ENCODE data around the gene MEGF9.
A peak's percentile ranks its signal among the peaks of the same experiment; 100 is the strongest.

MEGF9 gene

DNA sequence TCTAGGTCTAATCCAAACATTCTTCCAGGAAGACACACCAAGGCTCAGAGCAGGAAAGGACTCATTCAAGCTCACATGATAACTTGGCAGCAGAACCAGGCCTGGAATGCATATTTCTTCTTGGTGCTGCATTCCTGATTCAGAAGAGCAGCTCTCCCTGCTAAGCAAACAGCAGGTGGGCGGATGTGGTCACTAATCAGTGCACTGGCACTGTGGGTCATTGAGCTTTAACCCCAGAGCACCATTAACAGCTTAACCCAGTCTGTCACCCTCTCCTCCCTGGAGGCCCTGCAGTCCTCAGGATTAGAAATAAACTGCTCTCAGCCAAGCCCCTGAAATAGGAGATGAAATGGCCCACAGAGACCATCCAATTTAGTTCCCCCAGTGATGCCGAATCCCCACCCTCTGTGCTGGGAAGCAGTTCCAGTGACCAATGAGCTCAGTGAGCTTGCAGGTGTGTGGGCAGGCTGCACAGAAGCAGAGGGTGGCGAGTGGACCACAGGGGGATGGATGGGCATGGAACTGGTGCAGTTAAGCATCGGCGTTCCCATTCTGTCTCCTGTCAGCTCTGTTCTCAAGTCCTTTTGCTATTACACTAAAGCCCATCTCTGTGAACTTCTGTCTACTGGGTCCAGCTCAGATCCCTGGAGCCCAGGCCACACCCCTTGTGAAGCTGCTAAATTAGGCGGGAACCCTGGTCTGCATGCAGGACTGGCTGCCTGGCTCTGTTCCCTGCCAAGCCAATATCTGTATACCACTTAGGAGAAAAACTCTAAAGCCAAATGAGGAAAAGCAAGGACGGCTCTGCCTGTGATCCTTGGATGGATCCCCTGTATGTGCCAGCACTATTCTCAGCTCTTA lies 16.6 kb upstream of the MEGF9 start:
- no peak for DNase-seq

DNA sequence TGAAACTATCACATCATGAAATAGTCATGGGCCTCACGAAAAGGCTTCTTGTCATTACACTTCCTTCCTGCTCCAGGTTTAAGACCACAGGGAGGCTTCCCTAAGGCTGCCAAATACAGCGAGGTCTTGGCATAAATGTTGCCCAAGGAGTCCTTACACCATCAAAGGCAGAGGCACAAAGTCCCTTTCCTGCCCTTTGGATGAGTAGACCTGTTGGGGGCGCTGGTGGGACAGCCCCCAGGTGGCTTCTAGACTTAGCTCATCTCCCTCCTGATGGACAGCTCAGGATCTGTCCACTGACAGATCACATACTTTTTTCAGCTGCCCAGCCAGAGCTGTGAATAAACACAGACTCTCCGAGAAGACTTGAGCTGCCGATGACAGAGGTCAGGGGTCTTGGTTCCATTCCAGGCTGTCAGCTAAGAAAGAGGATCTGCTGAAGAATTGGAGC lies 15.5 kb upstream of the MEGF9 start:
- DNase-seq, result no peak

DNA sequence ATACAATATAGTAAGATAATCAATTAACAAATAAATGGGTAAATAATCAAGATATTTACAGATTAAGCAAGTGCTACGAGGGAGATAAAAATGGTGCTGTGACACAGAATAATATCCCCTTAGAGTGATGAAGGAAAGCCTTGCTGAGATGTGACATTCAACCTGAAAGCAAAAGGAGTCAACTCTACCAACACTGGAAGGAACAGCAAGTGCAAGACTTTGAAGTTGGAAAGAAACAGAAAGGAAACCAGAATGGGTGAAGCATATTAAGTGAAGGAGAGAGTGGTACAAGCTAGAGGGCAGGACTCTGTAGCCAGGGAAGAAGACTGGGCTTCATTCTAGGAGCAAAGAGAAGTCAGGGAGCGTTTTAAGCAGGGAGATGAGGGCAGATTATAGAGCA lies 12.2 kb upstream of the MEGF9 start:
- no peak for DNase-seq

DNA sequence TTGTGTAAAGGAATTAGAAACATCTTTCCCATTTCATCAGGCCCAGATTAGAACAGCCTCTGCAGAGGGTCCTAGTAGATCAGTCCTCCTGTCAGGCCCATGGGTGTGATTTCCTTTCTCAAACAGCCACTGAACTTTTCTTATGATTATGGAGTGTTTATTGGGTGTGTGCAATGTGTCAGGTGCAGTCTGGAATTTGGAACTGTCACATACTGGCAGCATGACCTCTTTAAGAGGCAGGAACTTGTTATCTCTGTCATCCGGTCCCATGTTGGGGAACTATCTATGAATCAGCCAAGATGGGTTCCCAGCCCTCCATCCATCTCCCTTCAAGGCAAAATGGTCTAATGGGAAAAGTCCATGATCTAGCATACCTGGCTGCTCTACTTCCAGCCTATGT lies 11.6 kb upstream of the MEGF9 start:
- no peak for DNase-seq

DNA sequence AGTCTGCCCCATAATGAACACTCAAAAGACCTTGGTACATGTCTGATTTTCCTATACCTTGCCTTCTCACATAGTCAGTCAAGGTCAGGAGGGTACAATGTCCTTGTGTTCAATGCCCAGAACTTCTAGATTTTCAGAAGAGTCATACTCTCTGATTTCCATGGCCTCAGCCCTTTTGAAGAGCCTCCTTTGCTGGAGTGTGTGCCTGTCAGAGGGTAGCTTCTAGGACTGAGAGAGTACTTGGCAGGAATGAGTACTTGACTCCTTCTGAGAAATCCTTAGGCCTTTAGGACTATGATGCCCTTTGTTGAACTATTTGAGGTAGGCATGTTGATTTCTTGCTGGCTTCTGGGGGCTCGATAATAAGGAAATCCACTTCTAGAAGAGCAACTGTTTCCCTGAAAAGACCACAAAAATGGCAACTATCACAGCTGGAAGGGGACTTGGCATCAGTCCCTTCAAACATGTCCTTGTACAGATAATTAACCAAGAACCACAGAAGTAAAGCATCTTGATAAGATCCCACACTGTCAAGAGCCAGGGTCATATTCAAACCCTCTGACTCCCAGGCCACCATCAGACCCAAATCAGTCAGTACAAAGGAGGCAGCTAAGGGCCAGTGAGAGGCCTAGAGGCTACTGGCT lies 10.6 kb upstream of the MEGF9 start:
- DNase-seq, result no peak

DNA sequence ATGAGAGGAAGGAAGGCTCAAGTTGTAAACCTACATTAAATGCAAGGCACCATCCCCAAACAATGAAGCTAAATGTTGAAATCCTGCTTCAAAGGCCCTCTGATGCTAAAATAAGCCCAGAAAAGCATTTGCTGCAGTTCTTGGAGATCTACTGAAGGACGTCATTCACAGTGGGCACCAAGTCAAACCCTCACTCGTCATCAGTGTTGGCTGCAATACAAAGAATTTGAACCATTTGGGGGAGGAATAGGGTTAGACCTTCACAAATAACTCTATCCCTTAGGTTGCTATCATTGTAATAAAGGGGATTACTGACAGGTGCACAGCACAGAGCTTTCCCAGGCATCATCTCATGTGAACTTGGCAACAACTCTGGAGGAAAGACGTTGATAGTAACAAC lies 9.3 kb upstream of the MEGF9 start:
- DNase-seq, result no peak

DNA sequence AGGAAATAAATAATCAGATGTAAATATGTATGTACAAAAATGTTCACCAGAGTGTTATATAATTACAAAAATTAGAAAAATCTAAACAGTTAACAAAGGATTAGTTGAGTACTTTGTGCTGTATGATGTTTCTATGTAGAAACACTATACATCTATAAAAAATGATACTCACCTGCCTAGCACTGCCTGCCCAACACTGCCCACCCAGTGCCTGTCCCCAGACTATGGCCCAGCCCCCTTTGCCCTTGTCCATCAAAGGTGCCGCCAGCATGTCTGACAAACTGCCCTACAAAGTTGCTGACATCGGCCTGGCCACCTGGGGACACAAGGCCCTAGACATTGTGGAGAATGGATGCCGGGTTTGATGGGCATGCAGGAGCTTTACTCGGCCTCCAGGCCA lies 6.1 kb upstream of the MEGF9 start:
- no peak for DNase-seq

DNA sequence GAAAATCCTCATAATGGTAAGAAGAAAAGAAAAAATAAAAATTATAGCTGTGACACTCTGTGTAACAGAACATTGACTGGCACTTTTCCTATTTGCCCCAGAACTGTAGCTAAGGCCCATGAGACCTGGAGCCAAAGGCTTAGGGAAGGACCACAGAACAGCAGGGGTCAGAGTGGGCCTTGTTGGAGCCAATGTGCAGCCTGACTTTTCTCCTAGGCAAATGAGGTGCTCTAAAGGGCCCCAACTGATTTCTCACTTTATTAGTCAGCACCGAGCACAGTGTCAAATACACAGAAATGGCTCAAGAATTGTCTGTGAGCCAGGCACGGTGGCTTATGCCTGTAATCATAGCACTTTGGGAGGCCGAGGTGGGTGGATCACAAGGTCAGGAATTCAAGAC lies 4.0 kb upstream of the MEGF9 start:
- no peak for DNase-seq

DNA sequence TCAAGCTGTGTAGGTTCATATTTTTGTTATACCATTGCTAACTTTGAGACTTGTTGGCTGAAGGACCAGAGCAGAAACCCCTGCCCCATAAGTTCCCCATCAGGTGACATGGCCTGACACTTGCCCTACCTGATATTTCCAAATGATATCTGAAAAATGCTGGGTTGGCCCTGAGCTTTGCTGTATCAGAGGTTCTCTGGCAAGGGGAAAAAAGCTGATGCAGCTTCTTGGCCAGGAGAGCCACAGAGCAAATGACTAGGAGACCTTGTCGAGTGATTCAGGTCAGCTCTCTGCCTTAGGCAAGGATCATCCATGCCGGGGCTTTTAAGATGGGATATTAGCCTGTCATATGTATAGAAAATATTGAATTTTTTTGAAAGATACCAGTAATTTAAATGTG lies 2.9 kb upstream of the MEGF9 start:
- no peak for DNase-seq

DNA sequence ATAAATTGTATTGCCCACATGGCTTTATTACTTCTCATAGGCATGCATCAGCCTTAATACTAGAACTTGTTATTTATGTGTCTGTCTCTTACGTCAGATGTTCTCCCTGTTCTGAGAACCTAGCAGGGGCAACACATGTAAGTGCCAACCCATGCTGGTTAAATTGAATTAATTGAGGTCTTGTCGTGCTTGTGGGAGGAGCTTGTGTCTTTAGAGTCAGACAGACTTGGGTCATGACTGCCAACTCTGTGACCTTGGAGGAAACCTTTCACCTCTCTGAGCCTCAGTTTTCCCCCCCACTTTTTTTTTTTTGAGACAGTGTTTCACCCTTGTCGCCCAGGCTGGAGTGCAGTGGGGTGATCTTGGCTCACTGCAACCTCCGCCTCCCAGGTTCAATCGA lies 2.2 kb upstream of the MEGF9 start:
- no peak for DNase-seq

DNA sequence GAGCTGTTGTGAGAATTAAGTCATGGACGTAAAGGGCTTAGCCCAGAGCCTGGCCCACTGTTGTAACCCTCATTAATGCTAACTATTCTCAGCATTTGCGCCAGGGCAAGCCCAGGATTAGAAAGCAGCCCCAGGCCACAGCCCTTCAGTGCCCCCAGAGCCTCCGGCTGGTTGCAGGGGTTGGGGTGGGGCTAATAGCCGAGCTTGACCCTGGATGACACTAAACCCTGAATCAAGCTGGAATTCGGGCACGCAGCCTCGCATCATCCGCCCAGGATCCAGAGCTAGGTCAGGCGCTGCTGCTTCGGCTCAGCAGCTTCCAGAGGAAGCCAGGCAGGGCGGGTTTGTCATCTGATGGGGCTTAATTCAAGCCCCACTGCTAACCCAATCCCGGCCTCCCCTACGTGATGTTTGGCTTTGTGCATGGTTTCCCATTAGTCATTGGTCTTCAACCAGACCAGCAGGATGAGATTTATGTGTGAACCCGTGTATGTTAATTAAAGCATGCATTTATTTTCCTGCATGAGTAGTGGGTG lies 1.2 kb upstream of the MEGF9 start:
- no peak for DNase-seq

DNA sequence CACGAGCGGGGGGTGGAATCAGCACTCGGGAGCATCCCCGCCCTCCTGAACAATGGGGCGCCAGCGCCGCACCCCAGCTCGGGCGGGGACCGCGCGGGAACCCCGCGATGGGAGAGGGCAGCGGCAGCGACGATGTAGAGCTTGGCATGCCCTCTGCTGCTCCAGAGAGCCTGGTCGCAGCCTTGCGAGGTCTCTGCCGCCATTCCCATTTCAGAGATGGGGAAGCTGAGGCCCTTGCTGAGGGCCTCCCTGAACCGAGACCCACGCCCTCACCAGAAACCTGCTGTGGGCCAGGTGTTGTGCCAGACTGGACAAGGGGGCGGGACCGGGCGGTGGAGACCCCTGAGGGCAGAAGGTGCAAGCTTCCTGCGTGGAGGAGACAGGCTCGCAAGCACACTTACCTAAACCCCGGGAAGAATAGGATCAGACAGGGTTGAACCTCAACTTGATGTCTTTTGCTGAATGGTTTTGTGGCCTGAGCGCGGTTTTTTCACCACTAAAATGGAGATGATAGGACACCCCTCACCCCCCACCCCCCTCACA lies 647 bp upstream of the MEGF9 start:
- DNase-seq, result no peak

DNA sequence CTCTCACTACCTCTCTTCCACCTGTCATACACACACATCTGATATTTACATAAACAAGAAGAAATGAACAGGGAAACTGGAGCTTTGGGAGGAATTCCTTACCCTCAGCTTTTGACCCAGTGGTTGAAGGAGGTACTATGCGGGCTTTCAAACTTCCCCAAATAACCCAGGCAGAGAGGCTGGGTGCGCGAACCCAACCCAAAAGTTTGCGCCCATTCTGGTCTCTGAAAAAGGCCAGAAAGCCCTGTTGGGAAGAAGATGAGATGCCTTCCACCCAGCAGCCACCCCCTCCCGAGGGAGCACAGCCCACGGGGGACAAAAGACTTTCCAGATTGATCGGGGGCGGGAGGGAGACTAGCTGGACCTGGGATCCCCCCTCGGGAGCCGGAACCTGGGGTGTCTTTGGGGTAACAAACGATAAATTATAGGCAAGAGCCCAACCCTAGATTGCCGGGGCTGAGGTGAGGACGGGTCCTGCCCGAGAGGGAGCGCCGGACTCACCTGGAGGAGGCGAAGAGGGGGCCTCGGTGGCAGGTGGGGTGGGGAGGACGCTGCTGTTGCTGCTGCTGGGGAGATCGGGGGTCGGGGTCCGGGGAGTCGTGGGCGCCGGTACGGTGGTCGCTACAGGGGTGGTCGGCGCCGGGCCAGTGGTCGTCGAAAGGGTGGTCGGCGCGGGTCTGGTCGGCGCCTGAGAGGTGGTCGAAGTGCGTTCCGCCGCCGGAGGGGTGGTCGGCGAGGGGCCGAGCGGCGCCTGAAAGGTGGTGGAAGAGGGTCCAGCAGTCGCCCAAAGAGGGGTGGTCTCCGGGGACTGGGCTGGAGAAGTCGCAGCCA lies 798 bp downstream of the MEGF9 start:
- DNase-seq, result peak; percentile 36

DNA sequence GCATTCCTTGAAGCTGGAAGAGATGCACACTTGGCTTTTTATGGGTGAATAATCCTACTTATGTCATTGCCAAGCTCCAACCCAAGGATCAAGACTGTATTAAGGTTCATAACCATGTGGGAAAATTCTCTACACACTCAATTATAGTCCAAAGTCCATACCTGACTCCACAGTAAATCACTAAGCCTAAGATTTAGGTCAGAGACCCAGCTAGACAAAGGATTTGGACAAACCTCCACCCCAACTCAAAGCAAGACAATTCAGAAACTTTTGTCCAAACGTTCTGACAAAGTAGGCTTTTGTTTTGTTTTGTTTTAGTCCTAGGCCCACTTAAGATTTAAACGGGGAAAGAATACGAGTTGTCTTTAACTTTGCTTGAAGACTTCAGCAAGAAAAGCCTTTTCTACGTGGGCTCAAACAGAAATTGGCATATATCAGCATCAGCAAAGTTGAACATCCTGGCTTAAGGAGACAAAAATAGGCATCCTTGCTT lies 1.7 kb downstream of the MEGF9 start:
- DNase-seq, result no peak

DNA sequence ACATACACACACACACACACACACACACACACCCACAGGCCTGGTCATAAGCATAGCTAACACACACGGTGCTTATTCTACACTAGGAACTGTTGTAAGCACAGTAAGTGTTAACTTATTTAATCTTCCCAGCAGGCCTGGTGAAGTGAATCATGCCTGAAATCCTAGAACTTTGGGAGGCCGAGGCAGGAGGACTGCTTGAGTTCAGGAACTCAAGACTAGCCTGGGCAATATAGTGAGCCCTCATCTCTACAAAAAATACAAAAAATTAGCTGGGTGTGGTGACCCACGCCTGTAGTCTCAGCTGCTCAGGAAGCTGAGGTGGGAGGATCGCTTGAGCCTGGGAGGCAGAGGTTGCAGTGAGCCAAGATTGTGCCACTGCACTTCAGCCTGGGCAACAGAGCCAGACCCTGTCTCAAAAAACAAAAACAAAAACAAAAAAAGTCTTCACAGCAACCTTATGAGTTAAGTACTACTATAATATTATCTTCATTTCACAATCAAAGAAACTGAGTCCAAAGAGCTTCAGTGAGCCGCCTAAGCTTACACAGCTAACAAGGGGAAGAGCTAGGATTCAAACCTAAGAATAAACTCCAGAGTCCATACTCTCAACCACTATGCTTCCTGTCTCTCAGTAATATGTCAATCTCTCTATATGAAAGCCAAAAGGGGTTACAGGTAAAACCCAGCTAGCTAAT lies 2.3 kb downstream of the MEGF9 start:
- no peak for DNase-seq

DNA sequence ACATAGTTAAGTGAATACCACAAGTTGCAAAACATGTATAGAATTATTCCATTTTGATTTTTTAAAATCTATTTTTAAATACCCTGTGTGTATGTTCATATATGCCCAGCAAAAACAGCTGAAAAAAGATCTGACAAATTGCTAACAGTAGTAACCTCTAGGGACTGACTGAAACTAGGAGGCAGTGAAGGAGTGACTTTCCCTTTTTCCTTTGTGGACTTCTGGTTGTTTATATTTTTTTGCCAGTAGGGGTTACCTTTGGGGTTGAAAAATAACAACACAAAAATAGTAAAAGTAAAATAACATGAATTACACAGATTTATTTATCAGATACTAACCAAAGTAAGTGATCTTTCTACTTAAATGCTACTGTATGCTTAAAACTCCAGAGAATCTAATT lies 2.9 kb downstream of the MEGF9 start:
- no peak for DNase-seq

DNA sequence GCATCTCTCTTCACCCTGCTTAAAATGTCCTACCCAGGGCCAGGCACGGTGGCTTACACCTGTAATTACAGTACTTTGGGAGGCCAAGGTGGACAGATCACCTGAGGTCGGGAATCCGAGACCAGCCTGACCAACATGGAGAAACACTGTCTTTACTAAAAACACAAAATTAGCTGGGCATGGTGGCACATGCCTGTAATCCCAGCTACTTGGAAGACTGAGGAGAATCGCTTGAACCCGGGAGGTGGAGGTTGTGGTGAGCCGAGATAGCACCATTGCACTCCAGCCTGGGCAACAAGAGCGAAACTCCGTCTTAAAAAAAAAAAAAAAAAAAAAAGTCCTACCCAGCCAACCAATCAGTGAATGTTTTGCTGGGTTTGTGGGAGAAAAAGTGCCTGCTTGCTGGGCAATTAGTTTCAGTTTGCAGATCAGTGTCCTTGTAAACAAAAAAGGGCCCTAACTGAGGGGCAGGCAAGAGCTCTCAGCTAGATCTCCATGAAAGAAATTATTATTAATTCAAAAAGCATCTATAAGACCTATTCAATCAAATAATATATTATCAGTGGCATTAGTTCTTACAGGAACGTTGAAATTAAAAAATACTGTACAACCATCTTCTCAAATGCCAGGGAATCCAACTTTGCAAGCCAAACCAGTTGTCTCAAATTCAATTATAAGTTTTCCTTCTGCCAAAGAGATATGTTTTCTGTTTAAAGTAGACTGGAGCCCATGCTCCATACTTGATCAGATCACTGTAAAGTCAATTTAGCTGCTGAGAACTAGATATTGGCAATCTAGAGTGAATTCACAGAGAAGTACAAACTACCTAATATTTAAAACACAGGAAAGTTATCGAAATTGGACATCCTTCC lies 3.9 kb downstream of the MEGF9 start:
- no peak for DNase-seq

DNA sequence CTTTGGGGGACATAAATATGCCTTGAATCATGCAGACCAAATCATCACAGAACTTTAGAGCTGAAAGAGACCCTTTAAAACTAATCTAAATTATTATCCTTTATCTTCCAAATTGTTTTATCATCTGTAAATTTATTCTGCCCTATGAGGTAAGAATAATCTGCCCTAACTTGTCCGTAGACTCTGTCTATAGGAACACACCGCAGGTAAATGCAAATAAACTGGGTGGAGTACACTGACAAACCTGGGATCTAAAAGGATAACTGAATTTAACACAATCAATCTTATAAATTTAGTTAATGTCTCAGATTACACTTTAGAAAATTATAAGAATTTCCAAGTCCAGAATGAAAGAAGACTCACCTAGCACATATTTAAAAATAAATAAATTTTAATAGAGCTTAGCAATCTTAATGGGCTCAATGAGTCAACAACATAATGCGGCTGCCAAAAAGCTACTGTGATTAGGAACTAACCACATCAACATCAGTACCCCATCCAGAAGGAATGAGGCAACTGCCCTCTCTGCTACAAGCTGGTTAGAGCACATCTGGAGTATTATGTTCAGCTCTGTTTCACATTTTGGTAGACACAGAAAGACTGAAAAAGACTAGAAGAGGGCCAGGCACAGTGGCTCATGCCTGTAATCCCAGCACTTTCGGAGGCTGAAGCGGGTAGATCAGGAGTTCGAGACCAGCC lies 5.6 kb downstream of the MEGF9 start:
- no peak for DNase-seq

DNA sequence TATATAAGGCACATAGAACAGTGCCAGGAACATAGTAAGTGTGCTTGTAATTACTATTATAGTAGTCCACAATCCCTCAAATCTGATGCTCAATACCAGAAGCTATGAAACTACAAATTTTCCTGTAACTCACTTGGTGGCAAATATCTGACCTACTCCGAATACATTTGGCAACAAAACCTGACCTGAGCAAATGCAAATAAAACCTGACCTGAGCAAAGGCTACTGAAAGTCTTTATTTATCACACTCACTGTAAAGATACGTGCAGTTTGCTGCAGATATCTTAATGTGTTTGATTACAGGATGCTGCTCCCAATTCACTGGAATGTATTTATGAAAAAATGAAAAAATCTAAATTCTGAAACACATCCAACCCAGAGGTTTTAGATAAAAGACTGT lies 7.1 kb downstream of the MEGF9 start:
- DNase-seq, result no peak

DNA sequence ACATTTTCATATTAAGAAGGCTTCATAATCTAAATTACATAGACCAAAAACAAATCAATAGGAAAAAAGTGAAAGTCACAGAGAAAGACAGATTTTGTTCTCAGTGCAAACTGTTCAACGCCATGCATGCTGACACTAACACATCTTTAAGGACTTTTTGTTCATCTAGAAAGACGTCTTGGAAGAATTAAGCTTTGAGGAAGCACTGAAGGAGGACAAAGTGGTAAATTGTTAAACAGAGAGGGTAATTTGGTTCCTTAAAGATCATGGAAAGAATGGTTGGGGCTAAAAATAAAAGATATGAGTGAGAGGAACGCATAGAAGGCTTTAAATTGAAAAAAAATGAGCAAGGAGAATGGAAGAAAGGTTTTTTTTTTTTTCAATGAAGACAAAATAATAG lies 9.1 kb downstream of the MEGF9 start:
- DNase-seq, result no peak

DNA sequence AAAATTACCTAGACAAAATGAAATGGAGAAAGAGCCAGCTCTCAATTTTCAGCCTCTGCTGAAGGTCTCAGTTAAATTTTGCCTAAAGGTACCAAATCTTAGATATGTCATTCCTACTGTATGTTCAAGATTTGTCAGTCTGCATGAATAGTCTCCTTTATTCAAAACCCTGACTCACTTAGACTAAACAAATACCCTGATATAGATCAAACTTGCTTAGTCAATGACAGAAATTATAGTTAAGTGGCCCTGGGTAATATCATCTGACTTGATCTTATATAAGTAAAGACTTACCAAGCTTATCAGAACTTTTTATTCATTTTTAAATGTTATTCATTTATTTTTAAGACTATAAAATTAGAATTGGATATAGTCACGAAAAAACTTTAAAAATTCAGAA lies 12.2 kb downstream of the MEGF9 start:
- no peak for DNase-seq

All from stimulated activated CD8-positive, alpha-beta memory T cell treated with anti-CD3 and anti-CD28 coated beads, Interleukin-4, amount 100 ng/mL, for 48 hours (primary cell).